ENCODE results near the gene CAPZB. TPM values are rescaled to one million over a fixed set of nuclear protein-coding genes. Genes with fewer than 3 reads are reported as not detected.
"Not testable (repeated sequence)": the region's sequence is repeated elsewhere in the genome, so short reads cannot be mapped to it uniquely, and the experiment has no call there.

CAPZB gene
- total RNA-seq, 1 donor from 2014 or later = 334 TPM

DNA sequence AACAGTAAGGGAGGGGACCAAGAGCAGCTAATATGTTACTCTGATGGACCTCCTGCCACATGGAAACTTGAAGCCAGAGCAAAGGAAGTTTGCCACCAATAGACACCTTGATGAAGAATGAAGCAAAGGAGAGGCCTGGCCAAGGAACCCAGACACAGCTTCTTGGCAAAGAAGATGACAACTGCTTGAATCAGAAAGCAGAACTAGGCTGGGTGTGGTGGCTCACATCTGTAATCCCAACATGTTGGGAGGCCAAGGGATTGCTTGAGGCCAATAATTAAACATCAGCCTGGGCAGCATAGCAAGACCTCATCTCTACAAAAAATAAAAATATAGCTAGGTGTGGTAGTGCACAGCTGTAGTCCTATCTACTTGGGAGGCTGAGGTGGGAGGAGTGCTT, 31.7 kb upstream of the CAPZB start:
- peak; percentile 14 for ATAC-seq (ENCODE audit: low read depth)
- H3K4me1 Mint-ChIP-seq = peaks cover 34% of the 10 kb centered on the region
- no peaks in the 10 kb centered on the region for H3K9me3 Mint-ChIP-seq
- intact Hi-C loops (cut with micrococcal nuclease) = no loop called here
- no peak for TF ChIP-seq CTCF (IDR thresholded peaks at IDR 0.05)
- POLR2A ChIA-PET = interaction anchor here (1.3 kb wide), 1 partner anchor 80 kb away, joined by 4 read pairs; a partner anchor contains a TSS
- H3K36me3 Mint-ChIP-seq (ENCODE audit: low read depth) = no peaks in the 10 kb centered on the region
- no peaks in the 10 kb centered on the region for H3K27me3 Mint-ChIP-seq
- DNase-seq = no peak
- peak overlapping the region; percentile 54 for H3K27ac Mint-ChIP-seq
- CTCF ChIA-PET = no interaction called here
- H3K4me3 Mint-ChIP-seq = no peak overlapping the region

- no peak overlapping the region for H3K4me3 Mint-ChIP-seq
- H3K27me3 Mint-ChIP-seq = no peaks in the 10 kb centered on the region
- ChIA-PET CTCF (no interaction called here), POLR2A (interaction anchor here (0.7 kb wide), 1 partner anchor 120 kb away, joined by 10 read pairs; no protein-coding TSS in a partner anchor)
- H3K27ac Mint-ChIP-seq = no peak overlapping the region
- TF ChIP-seq CTCF (IDR thresholded peaks at IDR 0.05) = no peak
- no peaks in the 10 kb centered on the region for H3K9me3 Mint-ChIP-seq
- intact Hi-C loops (cut with micrococcal nuclease) = no loop called here
- H3K4me1 Mint-ChIP-seq = peaks cover 49% of the 10 kb centered on the region
- DNase-seq = no peak
- no peaks in the 10 kb centered on the region for H3K36me3 Mint-ChIP-seq (ENCODE audit: low read depth)
- ATAC-seq (ENCODE audit: low read depth) = no peak
Observed at GRCh38 chr1:19515201-19515600, 29.9 kb upstream of the CAPZB start.

- ChIA-PET CTCF (no interaction called here), POLR2A (no interaction called here)
- Mint-ChIP-seq H3K27ac (no peak overlapping the region), H3K9me3 (no peaks in the 10 kb centered on the region), H3K27me3 (no peaks in the 10 kb centered on the region), H3K36me3 (ENCODE audit: low read depth) (no peaks in the 10 kb centered on the region), H3K4me3 (no peak overlapping the region), H3K4me1 (peaks cover 55% of the 10 kb centered on the region)
- intact Hi-C loops (cut with micrococcal nuclease) = no loop called here
- ATAC-seq (ENCODE audit: low read depth) = no peak
- no peak for TF ChIP-seq CTCF (IDR thresholded peaks at IDR 0.05)
- DNase-seq = no peak
Observed at GRCh38 chr1:19514391-19514831, 29.1 kb upstream of the CAPZB start.

- ChIA-PET POLR2A (no interaction called here), CTCF (no interaction called here)
- Mint-ChIP-seq H3K36me3 (ENCODE audit: low read depth) (no peaks in the 10 kb centered on the region), H3K27me3 (no peaks in the 10 kb centered on the region), H3K4me3 (no peak overlapping the region), H3K27ac (no peak overlapping the region), H3K9me3 (no peaks in the 10 kb centered on the region), H3K4me1 (peaks cover 58% of the 10 kb centered on the region)
- DNase-seq = no peak
- no peak for TF ChIP-seq CTCF (IDR thresholded peaks at IDR 0.05)
- intact Hi-C loops (cut with micrococcal nuclease) = no loop called here
- ATAC-seq (ENCODE audit: low read depth) = no peak
Observed at GRCh38 chr1:19512545-19512944, 27.2 kb upstream of the CAPZB start.

GRCh38 chr1:19511116-19511515, 25.8 kb upstream of the CAPZB start:
- Mint-ChIP-seq H3K27ac (no peak overlapping the region), H3K4me1 (peaks cover 55% of the 10 kb centered on the region), H3K9me3 (no peaks in the 10 kb centered on the region), H3K27me3 (no peaks in the 10 kb centered on the region), H3K36me3 (ENCODE audit: low read depth) (no peaks in the 10 kb centered on the region), H3K4me3 (no peak overlapping the region)
- ATAC-seq (ENCODE audit: low read depth) (no peak), DNase-seq (no peak)
- ChIA-PET POLR2A (interaction anchor here (0.5 to 0.8 kb wide), 2 partner anchors 25 to 90 kb away, joined by 3 to 7 read pairs; no protein-coding TSS in a partner anchor), CTCF (interaction anchor here (1.1 kb wide), 1 partner anchor 71 kb away, joined by 5 read pairs; no protein-coding TSS in a partner anchor)
- TF ChIP-seq CTCF (IDR thresholded peaks at IDR 0.05) = no peak
- intact Hi-C loops (cut with micrococcal nuclease) = no loop called here

DNA sequence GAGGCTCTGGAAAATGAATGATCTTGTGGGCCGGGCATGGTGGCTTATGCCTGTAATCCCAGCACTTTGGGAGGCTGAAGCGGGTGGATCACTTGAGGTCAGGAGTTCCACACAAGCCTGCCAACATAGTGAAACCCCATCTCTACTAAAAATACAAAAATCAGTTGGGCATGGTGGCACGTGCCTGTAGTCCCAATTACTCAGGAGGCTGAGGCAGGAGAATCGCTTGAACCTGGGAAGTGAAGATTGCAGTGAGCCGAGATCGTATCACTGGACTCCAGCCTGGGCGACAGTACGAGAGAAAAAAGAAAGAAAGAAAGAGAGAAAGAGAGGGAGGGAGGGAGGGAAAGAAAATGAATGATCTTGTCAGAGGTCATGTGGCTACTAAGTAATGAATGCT, 24.3 kb upstream of the CAPZB start:
- H3K27me3 Mint-ChIP-seq; H3K4me3 Mint-ChIP-seq; H3K27ac Mint-ChIP-seq; CTCF ChIA-PET; ATAC-seq (ENCODE audit: low read depth); H3K36me3 Mint-ChIP-seq (ENCODE audit: low read depth); intact Hi-C loops (cut with micrococcal nuclease); DNase-seq; H3K9me3 Mint-ChIP-seq: not testable (repeated sequence)
- POLR2A ChIA-PET = interaction anchor here (1.2 kb wide), 1 partner anchor 40 kb away, joined by 4 read pairs; no protein-coding TSS in a partner anchor
- peaks cover 68% of the 10 kb centered on the region for H3K4me1 Mint-ChIP-seq
